WTC11 (cell line): ENCODE measurements around the gene FER1L5. TPM values are rescaled to one million over a fixed set of nuclear protein-coding genes. Genes with fewer than 3 reads are reported as not detected.
"Not testable (repeated sequence)": the region's sequence is repeated elsewhere in the genome, so short reads cannot be mapped to it uniquely, and the experiment has no call there.

Experiments used
- ATAC-seq: fragments of 200-7000 bp; cut with Tn5 transposase; 2 replicates; pipeline ENCODE4 v1.10.0; 2021; ENCODE audit warnings: mild to moderate bottlenecking, moderate library complexity
- CTCF ChIA-PET: fragments of 300-600 bp; sonication (Branson Sonifier 250); formaldehyde crosslinking; loops from one replicate; lab custom pipeline; 2021; ENCODE audit warnings: antibody characterized with exemption; lab: Charles Lee
- POLR2A ChIA-PET: fragments of 350-600 bp; sonication (Branson Sonifier 250); formaldehyde crosslinking; loops from one replicate; lab custom pipeline; 2021; ENCODE audit warnings: antibody characterized with exemption; lab: Charles Lee
- DNase-seq: peaks from one replicate; pipeline ENCODE4 v3.0.0; 2021; ENCODE audit warnings: low spot score
- H3K27ac Mint-ChIP-seq: 2 replicates; pipeline ENCODE4 v1.8.0; 2021; ENCODE audit warnings: mixed read lengths
- H3K27me3 Mint-ChIP-seq: 2 replicates; pipeline ENCODE4 v1.8.0; 2021; ENCODE audit warnings: low read depth, mild to moderate bottlenecking, moderate library complexity, mixed read lengths
- H3K36me3 Mint-ChIP-seq: 2 replicates; pipeline ENCODE4 v1.8.0; 2021; ENCODE audit warnings: mixed read lengths
- H3K4me1 Mint-ChIP-seq: 2 replicates; pipeline ENCODE4 v1.8.0; 2022; ENCODE audit warnings: mixed read lengths
- H3K4me3 Mint-ChIP-seq: 2 replicates; pipeline ENCODE4 v1.8.0; 2021; ENCODE audit warnings: mild to moderate bottlenecking, moderate library complexity, mixed read lengths
- H3K9me3 Mint-ChIP-seq: 2 replicates; pipeline ENCODE4 v1.8.0; 2021; ENCODE audit warnings: mixed read lengths
- ATF1 ChIP-seq: sonication (generic); formaldehyde crosslinking; IDR thresholded peaks from 2 replicates; pipeline ENCODE4 v1.8.1; 2023; ENCODE audit warnings: mild to moderate bottlenecking, moderate library complexity, missing genetic modification reagents
- CREB1 ChIP-seq: sonication (generic); formaldehyde crosslinking; IDR thresholded peaks from 2 replicates; pipeline ENCODE4 v1.8.0; 2023; ENCODE audit warnings: mild to moderate bottlenecking, missing genetic modification reagents
- E2F4 ChIP-seq: sonication (generic); formaldehyde crosslinking; IDR thresholded peaks from 2 replicates; pipeline ENCODE4 v1.8.1; 2022; ENCODE audit warnings: low read depth, mild to moderate bottlenecking, moderate library complexity, missing genetic modification reagents, borderline replicate concordance
- FOXK1 ChIP-seq: sonication (generic); formaldehyde crosslinking; IDR thresholded peaks from 2 replicates; pipeline ENCODE4 v1.8.0; 2022; ENCODE audit warnings: mild to moderate bottlenecking, moderate library complexity, missing genetic modification reagents
- FOXP1 ChIP-seq: sonication (generic); formaldehyde crosslinking; IDR thresholded peaks from 2 replicates; pipeline ENCODE4 v1.8.0; 2022; ENCODE audit warnings: missing genetic modification reagents, mild to moderate bottlenecking, moderate library complexity, borderline replicate concordance
- FOXP4 ChIP-seq: sonication (generic); formaldehyde crosslinking; IDR thresholded peaks from 2 replicates; pipeline ENCODE4 v1.8.0; 2022; ENCODE audit warnings: mild to moderate bottlenecking, missing genetic modification reagents
- GRHL2 ChIP-seq: fragments of 250-450 bp; sonication (Bioruptor Pico); IDR thresholded peaks from 2 replicates; pipeline ENCODE4 v1.8.0; 2022; ENCODE audit warnings: mild to moderate bottlenecking, moderate library complexity; ENCODE audit not compliant: insufficient replicate concordance, severe bottlenecking
- GTF2I ChIP-seq: fragments of 250-450 bp; sonication (Bioruptor Pico); conservative IDR thresholded peaks from 2 replicates; pipeline ENCODE4 v1.4.0; 2021; ENCODE audit warnings: mild to moderate bottlenecking
- JUN ChIP-seq: sonication (generic); formaldehyde crosslinking; IDR thresholded peaks from 2 replicates; pipeline ENCODE4 v1.8.0; 2023; ENCODE audit warnings: mild to moderate bottlenecking, missing genetic modification reagents
- NFE2L1 ChIP-seq: sonication (generic); formaldehyde crosslinking; IDR thresholded peaks from 2 replicates; pipeline ENCODE4 v1.8.1; 2023; ENCODE audit warnings: missing genetic modification reagents
- NR1H2 ChIP-seq: sonication (generic); formaldehyde crosslinking; IDR thresholded peaks from 2 replicates; pipeline ENCODE4 v1.9.0; 2021; ENCODE audit warnings: mild to moderate bottlenecking, moderate library complexity, missing genetic modification reagents
- RORB ChIP-seq: fragments of 250-450 bp; sonication (Bioruptor Pico); IDR thresholded peaks from 2 replicates; pipeline ENCODE4 v1.9.0; 2021; ENCODE audit warnings: mild to moderate bottlenecking
- SMAD3 ChIP-seq: sonication (generic); formaldehyde crosslinking; IDR thresholded peaks from 2 replicates; pipeline ENCODE4 v1.8.0; 2022; ENCODE audit warnings: missing genetic modification reagents, mild to moderate bottlenecking, borderline replicate concordance
- SP1 ChIP-seq: sonication (generic); formaldehyde crosslinking; conservative IDR thresholded peaks from 2 replicates; pipeline ENCODE4 v1.8.1; 2022; ENCODE audit warnings: missing genetic modification reagents
- TEAD1 ChIP-seq: sonication (generic); formaldehyde crosslinking; IDR thresholded peaks from 2 replicates; pipeline ENCODE4 v1.8.0; 2022; ENCODE audit warnings: mild to moderate bottlenecking, missing genetic modification reagents
- ZNF317 ChIP-seq: sonication (generic); formaldehyde crosslinking; IDR thresholded peaks from 2 replicates; pipeline ENCODE4 v1.8.1; 2023; ENCODE audit warnings: low read depth, mild to moderate bottlenecking, moderate library complexity, missing genetic modification reagents, borderline replicate concordance
- ZNF423 ChIP-seq: fragments of 250-450 bp; sonication (Bioruptor Pico); IDR thresholded peaks from 2 replicates; pipeline ENCODE4 v2.1.2; 2022; ENCODE audit warnings: mild to moderate bottlenecking, moderate library complexity
- ZSCAN18 ChIP-seq: fragments of 250-450 bp; sonication (Bioruptor Pico); IDR thresholded peaks from 2 replicates; pipeline ENCODE4 v2.1.2; 2022; ENCODE audit warnings: mild to moderate bottlenecking, moderate library complexity
- total RNA-seq: library from RNA; stranded (reverse); gene quantifications from 3 replicates; pipeline ENCODE4 v1.2.3, GENCODE V29; 2021
- TF ChIP-seq, protein P1 (sequence below): fragments of 250-450 bp; sonication (Bioruptor Pico); IDR thresholded peaks from 2 replicates; pipeline ENCODE4 v1.9.0; 2021; ENCODE audit warnings: moderate library complexity, mild to moderate bottlenecking, inconsistent platforms, borderline replicate concordance
- TF ChIP-seq, protein P2 (sequence below): sonication (generic); formaldehyde crosslinking; IDR thresholded peaks from 2 replicates; pipeline ENCODE4 v1.8.1; 2023; ENCODE audit warnings: mild to moderate bottlenecking, missing genetic modification reagents
- TF ChIP-seq, protein P3 (sequence below): fragments of 250-450 bp; sonication (Bioruptor Pico); conservative IDR thresholded peaks from 2 replicates; pipeline ENCODE4 v1.9.0; 2021; ENCODE audit warnings: mild to moderate bottlenecking

The FER1L5 gene
- total RNA-seq, 1 experiment from 2014 or later = 1.4 TPM

DNA sequence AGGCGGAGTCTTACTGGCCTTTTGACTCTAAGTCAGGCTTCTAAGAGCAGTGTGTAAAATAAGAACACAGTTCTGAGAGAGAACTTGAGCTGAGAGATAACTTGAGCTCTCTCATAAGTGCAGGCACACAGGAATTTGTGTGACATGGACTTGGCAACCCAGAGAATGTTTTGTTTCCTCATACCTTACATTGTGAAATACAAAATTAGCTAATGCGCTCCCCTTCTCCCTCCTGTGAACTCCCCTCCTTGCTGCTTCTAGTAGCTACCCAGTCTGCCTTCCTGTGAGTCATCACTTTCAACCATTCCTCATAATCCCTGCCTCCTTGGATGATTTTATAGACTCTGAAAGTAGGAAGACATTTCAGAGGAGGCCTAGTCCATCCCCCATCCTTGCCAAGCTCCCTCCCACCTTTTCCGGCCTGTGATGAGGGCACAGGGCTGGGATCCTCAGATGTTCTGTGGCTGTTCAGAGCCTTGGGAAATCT, 22.6 kb downstream of the FER1L5 start:
- DNase-seq (no peak), ATAC-seq (no peak)
- peaks cover 3% of the 10 kb centered on the region; the same call in 1 of the 2 replicates for H3K4me1 Mint-ChIP-seq
- ChIA-PET POLR2A (no interaction called here), CTCF (no interaction called here)
- H3K27me3 Mint-ChIP-seq = no peaks in the 10 kb centered on the region
- no peak overlapping the region; the same call in 1 of the 2 replicates for H3K27ac Mint-ChIP-seq
- TF ChIP-seq E2F4 (CRISPR knock-in tag) = no peak
- TF ChIP-seq CREB1 (CRISPR knock-in tag) = no peak
- no peak for TF ChIP-seq SP1 (CRISPR knock-in tag)
- TF ChIP-seq FOXK1 = no peak
- TF ChIP-seq ATF1 (CRISPR knock-in tag) = no peak
- TF ChIP-seq FOXP1 (CRISPR knock-in tag) = no peak
- TF ChIP-seq FOXP4 = no peak
- no peak for TF ChIP-seq SMAD3 (CRISPR knock-in tag)
- TF ChIP-seq, protein P1, sequence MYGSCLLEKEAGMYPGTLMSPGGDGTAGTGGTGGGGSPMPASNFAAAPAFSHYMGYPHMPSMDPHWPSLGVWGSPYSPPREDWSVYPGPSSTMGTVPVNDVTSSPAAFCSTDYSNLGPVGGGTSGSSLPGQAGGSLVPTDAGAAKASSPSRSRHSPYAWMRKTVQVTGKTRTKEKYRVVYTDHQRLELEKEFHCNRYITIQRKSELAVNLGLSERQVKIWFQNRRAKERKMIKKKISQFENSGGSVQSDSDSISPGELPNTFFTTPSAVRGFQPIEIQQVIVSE = no peak
- TF ChIP-seq ZNF423 (CRISPR knock-in tag) = no peak
- TF ChIP-seq RORB (CRISPR knock-in tag) = no peak
- no peak for TF ChIP-seq GRHL2 (CRISPR knock-in tag)
- no peak overlapping the region for H3K4me3 Mint-ChIP-seq
- H3K36me3 Mint-ChIP-seq = peaks cover 4% of the 10 kb centered on the region
- peaks cover 21% of the 10 kb centered on the region for H3K9me3 Mint-ChIP-seq

DNA sequence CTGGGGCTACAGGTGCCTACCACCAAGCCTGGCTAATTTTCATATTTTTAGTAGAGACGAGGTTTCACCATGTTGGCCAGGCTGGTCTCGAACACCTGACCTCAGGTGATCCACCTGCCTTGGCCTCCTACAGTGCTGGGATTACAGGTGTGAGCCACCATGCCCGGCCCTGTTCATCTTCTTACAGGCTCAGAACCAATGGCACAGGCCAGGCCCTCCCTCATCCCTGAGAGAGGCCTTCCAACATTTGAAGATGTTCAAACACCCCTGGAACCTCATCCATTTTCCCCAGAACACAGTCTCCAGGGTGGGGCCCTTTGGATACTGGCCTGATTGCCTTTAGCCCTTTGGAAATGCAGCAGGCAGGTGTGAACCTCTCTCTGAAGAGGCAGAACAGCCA, 23.2 kb downstream of the FER1L5 start:
- peaks cover 21% of the 10 kb centered on the region for H3K9me3 Mint-ChIP-seq
- DNase-seq, ATAC-seq, H3K27ac Mint-ChIP-seq, H3K4me3 Mint-ChIP-seq, CTCF ChIA-PET, H3K36me3 Mint-ChIP-seq, H3K27me3 Mint-ChIP-seq, POLR2A ChIA-PET, H3K4me1 Mint-ChIP-seq: not testable (repeated sequence)

- Mint-ChIP-seq H3K27me3 (no peaks in the 10 kb centered on the region), H3K9me3 (peaks cover 13% of the 10 kb centered on the region), H3K4me1 (peaks cover 3% of the 10 kb centered on the region; the same call in 1 of the 2 replicates), H3K4me3 (no peak overlapping the region), H3K36me3 (peaks cover 4% of the 10 kb centered on the region), H3K27ac (no peak overlapping the region)
- ChIA-PET POLR2A (no interaction called here), CTCF (interaction anchor here (0.7 to 1.1 kb wide), 2 partner anchors 9 to 94 kb away, joined by 3 to 4 read pairs; no protein-coding TSS in a partner anchor)
- DNase-seq (no peak), ATAC-seq (no peak; the same call in 1 of the 2 replicates)
- TF ChIP-seq GTF2I (CRISPR knock-in tag) (no peak), NR1H2 (CRISPR knock-in tag) (no peak), ZNF423 (CRISPR knock-in tag) (no peak), ZSCAN18 (CRISPR knock-in tag) (no peak), JUN (CRISPR knock-in tag) (no peak), ZNF317 (CRISPR knock-in tag) (no peak), TEAD1 (no peak), NFE2L1 (CRISPR knock-in tag) (no peak)
- TF ChIP-seq, protein P2, sequence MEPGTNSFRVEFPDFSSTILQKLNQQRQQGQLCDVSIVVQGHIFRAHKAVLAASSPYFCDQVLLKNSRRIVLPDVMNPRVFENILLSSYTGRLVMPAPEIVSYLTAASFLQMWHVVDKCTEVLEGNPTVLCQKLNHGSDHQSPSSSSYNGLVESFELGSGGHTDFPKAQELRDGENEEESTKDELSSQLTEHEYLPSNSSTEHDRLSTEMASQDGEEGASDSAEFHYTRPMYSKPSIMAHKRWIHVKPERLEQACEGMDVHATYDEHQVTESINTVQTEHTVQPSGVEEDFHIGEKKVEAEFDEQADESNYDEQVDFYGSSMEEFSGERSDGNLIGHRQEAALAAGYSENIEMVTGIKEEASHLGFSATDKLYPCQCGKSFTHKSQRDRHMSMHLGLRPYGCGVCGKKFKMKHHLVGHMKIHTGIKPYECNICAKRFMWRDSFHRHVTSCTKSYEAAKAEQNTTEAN (CRISPR knock-in tag) = no peak
- TF ChIP-seq, protein P3, sequence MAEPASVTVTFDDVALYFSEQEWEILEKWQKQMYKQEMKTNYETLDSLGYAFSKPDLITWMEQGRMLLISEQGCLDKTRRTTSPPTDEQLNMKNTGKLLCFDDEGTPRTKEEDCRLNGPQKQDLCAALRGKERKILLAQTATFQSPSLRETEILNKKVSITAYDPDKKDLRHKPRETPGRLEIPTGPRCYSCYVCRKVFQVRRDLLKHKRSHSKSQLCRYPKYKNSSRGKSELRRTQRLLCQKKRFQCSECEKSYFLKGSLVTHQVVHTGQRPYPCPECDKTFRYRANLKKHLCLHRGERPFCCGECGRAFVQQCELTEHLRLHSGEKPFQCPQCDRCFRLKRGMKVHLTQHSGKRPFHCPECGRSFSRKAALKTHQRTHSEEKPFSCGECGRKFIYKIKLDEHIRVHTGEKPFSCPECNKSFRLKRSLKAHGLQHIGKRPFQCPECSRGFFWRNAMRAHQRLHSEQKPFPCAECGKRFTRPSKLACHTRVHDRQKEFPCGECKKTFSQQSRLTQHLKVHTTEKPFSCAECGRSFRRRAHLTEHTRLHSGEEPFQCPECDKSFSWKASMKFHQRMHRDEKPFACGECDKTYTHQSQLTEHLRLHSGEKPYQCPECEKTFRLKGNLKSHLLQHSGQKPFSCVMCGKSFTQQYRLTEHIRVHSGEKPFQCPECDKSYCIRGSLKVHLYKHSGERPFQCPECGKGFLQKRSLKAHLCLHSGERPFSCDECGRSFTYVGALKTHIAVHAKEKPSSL (CRISPR knock-in tag) = no peak
Measured at GRCh38 chr2:96668771-96669170, 26.2 kb downstream of the FER1L5 start.
